Heart left ventricle (tissue), 16 donors: ENCODE results near the gene SLC43A2. TPM values are rescaled to one million over a fixed set of nuclear protein-coding genes. Genes with fewer than 3 reads are reported as not detected.
A peak's percentile ranks its signal among the peaks of the same experiment; 100 is the strongest.

Experiments used
- ATAC-seq, 4 donors: fragments of 200-7000 bp; cut with Tn5 transposase; one replicate each; pipeline ENCODE4 v1.9.1; 2020 to 2022; ENCODE audit warnings: moderate library complexity in 4 of 4, mild to moderate bottlenecking in 3 of 4, moderate number of reproducible peaks in 1 of 4
- DNase-seq, 5 donors: peaks; one replicate each; pipeline ENCODE4 v3.0.0-alpha.2; 2020
- H3K27ac ChIP-seq, 12 donors: fragments of 200-600 bp; sonication (generic) in 4 of 12; one replicate each; pipeline versions ENCODE4 v1.5.0 to v1.8.0; 2016 to 2022; ENCODE audit warnings: mild to moderate bottlenecking in 2 of 12
- H3K27me3 ChIP-seq, 9 donors: fragments of 200-600 bp; sonication (generic) in 2 of 9; one replicate each; pipeline versions ENCODE4 v1.5.1 to v1.8.0; 2016 to 2022; ENCODE audit warnings: mild to moderate bottlenecking in 3 of 9
- H3K36me3 ChIP-seq, 9 donors: fragments of 200-600 bp; sonication (generic) in 2 of 9; one replicate each; pipeline versions ENCODE4 v1.5.0 to v1.8.0; 2018 to 2022; ENCODE audit warnings: mild to moderate bottlenecking in 2 of 9
- H3K4me1 ChIP-seq, 12 donors: fragments of 200-600 bp; sonication (generic) in 4 of 12; one replicate each; pipeline versions ENCODE4 v1.5.0 to v1.8.0; 2016 to 2022; ENCODE audit warnings: mild to moderate bottlenecking in 3 of 12
- H3K4me3 ChIP-seq, 12 donors: fragments of 200-600 bp; sonication (generic) in 4 of 12; one replicate each; pipeline versions ENCODE4 v1.5.0 to v1.8.0; 2017 to 2022; ENCODE audit warnings: mild to moderate bottlenecking in 9 of 12, moderate library complexity in 4 of 12
- H3K9me3 ChIP-seq, 12 donors: fragments of 200-600 bp; sonication (generic) in 4 of 12; one replicate each; pipeline versions ENCODE4 v1.5.0 to v1.8.0; 2016 to 2022; ENCODE audit warnings: mild to moderate bottlenecking in 1 of 12
- CTCF ChIP-seq, 12 donors: fragments of 200-600 bp; sonication (generic) in 4 of 12; IDR thresholded peaks; one replicate each; pipeline versions ENCODE4 v1.5.0 to v1.8.0; 2018 to 2022; ENCODE audit warnings: antibody characterized with exemption in 12 of 12, mild to moderate bottlenecking in 5 of 12
- POLR2A ChIP-seq, 2 donors: fragments of 450-650 bp; IDR thresholded peaks; one replicate each; pipeline ENCODE4 v1.6.1; 2017; ENCODE audit warnings: antibody characterized with exemption in 2 of 2, mild to moderate bottlenecking in 2 of 2, moderate library complexity in 2 of 2
- WGBS, 4 donors: extraction: QIAGEN DNeasy Blood & Tissue Kit in 2 of 4; methylation state at CpG; one replicate each; pipeline versions ENCODE4 v1.1.5 to v1.1.7; 2013 to 2018; 5-methylcytosine and 5-hydroxymethylcytosine counted together
- intact Hi-C, 10 donors: fragments of 100-400 bp; cut with DNase I; formaldehyde crosslinking; loops; one replicate each; pipeline versions ENCODE4 v1.11.1 to v1.14.2; 2022
- polyA plus RNA-seq, 2 donors: library from polyadenylated mRNA; stranded (reverse); fragments of 200-250 nt; gene quantifications; one replicate each; pipeline ENCODE4 v1.2.3, GENCODE V29; 2013
- total RNA-seq, 9 donors: library from RNA; depleted of rRNA in 2 of 9; stranded (reverse); fragments of >200 nt in 2 of 9; fragmentation: NEBNext Ultra II Directional in 3 of 9; extraction: Animal tissue kit (Norgen Biotek cat#: 25700) in 3 of 9; gene quantifications; one replicate each; pipeline versions ENCODE4 v1.1.0 to v1.2.4, GENCODE V29; 2016 to 2023
- donor health status: ischemic (EF 13 %, LVEDD 7.1; RV severe dilation, severe dysfunction).
- donor health status: healthy with polysubstance abuse.
- donor health status: DM: no; HTN: yes; CAD: no.
- donor health status: DM: no; HTN: no; CAD: no.
- donor health status: ischemic (EF 25% LVEDD 6.9; RV normal size, moderate dysfunction).
- donor health status: ischemic (EF 25% LVEDD 5.7; RV mildly dilated, moderate dysfunction).
- donor health status: healthy.
- donor health status: DM: yes; HTN: yes; CAD: no.
- donor health status: ischemic (EF 35%, LVEDD 5.7; RV mildly dilated, moderate dysfunction).
- donor health status: nonischemic (EF 11% LVEDD 7.7; RV severe dilation, severe dysfunction).
- donor health status: DM: yes; HTN: yes; CAD: no.
- donor health status: PGD.
- donor health status: ischemic (EF 29% LVEDD 5.4; RV normal size, mild dysfunction).
- donor health status: nonischemic (EF 23%, LVEDD 6.1; RV moderate dilation, normal function).

Gene SLC43A2
- total and polyA plus RNA-seq, 11 donors = 1.4 to 29.1 (median 6.8) TPM

GRCh38 chr17:1648173-1648962, 19.7 kb upstream of the SLC43A2 start:
- H3K27ac ChIP-seq = peak overlapping the region; percentile 83 to 100 (median 96)
- peaks cover 10 to 49% (median 38%) of the 10 kb centered on the region in 9 donors for H3K36me3 ChIP-seq
- peak overlapping the region; percentile 32 to 99 (median 67) for H3K4me3 ChIP-seq
- H3K27me3 ChIP-seq = no peaks in the 10 kb centered on the region
- no peaks in the 10 kb centered on the region for H3K9me3 ChIP-seq
- 1 to 4% (median 3%) methylated on average over 20 to 54 of the region's 54 CpGs for WGBS, 4 donors
- ATAC-seq = peak; percentile 23 to 62 (median 55)
- H3K4me1 ChIP-seq = peaks cover 7 to 68% (median 55%) of the 10 kb centered on the region in 12 donors
- DNase-seq = peak; percentile 57 to 97 (median 75)
- TF ChIP-seq POLR2A (IDR thresholded peaks at IDR 0.05) (peak in 1 of 2 donors; percentile 19), CTCF (IDR thresholded peaks at IDR 0.05) (peak in 1 of 12 donors; percentile 69)
- intact Hi-C loops = loop anchor here in 8 of 10 donors (1.0 to 10.0 kb wide), 6 partner anchors 71 to 391 kb away; no protein-coding TSS in a partner anchor

DNA sequence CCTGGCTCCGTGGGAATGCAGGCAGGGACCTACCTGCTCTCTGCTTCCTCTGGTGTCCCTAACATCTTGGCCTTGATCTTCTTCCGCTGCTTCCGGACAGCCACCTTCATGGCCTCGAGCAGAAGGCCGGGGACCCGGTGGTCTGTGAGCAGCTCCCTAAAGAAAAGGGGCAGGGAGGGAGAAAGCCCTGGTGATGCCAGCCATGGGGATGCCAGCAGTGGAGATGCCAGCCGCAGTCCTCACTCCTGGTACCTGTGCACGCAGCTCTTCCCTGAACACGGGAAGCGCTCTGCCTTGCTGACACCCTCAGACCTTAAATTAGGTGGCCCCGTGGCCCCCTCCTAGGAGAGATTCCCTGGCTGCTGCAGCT, 19.2 kb upstream of the SLC43A2 start:
- Histone ChIP-seq H3K4me1 (peaks cover 7 to 70% (median 55%) of the 10 kb centered on the region in 12 donors), H3K4me3 (peak overlapping the region in 11 of 12 donors; percentile 32 to 99 (median 68)), H3K36me3 (peaks cover 4 to 43% (median 32%) of the 10 kb centered on the region in 9 donors), H3K27me3 (no peaks in the 10 kb centered on the region), H3K27ac (peak overlapping the region; percentile 83 to 100 (median 96)), H3K9me3 (no peaks in the 10 kb centered on the region)
- intact Hi-C loops = loop anchor here in 8 of 10 donors (1.0 to 10.0 kb wide), 6 partner anchors 70 to 390 kb away; no protein-coding TSS in a partner anchor
- TF ChIP-seq CTCF (IDR thresholded peaks at IDR 0.05) (no peak), POLR2A (IDR thresholded peaks at IDR 0.05) (no peak)
- WGBS, 4 donors = 52 to 76% (median 55%) methylated on average over 9 to 11 of the region's 11 CpGs
- ATAC-seq (no peak), DNase-seq (no peak)

DNA sequence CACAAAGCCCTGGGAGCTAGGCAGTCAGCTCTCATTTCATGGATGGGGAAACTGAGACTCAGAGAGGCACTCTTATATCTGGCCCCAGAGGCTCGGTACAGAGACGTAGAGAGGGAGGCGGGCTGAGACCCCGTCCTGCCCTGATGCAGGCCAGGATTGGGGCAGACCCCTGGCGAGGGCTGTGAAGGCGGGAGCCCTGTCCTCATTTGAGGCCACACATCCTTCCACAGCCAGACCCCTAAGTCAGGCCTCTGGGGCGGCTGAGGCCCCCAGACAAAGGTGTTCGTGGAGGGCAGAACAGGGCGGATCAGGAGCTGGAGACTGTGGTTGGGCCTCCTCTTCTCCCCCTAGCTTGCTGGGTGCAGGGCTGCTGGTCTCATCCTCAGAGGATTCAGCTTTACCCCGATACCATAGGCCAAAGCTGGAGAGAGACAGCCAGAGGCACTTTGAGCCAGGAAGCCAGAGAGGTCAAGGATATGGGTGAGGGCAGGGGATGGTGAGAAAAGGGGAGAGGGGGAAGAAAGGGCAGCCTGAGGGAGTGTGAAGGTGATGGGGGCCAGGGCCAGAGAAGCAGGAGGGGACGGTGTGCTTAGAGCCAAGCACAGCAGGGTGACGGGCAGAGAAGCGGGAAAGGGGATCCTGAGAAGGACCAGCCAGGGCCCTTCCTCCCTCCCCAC, 17.7 kb upstream of the SLC43A2 start:
- WGBS, 4 donors = 78 to 92% (median 86%) methylated on average over 13 of the region's 13 CpGs

More for the DNA sequence above, 17.7 kb upstream of the SLC43A2 start:
- peak in 2 of 5 donors; percentile 26 to 51 for DNase-seq
- Histone ChIP-seq H3K4me1 (peaks cover 7 to 70% (median 55%) of the 10 kb centered on the region in 12 donors), H3K27ac (peak overlapping the region; percentile 75 to 99 (median 87)), H3K27me3 (no peaks in the 10 kb centered on the region), H3K36me3 (peaks cover 0 to 28% (median 18%) of the 10 kb centered on the region in 9 donors), H3K4me3 (peak overlapping the region in 8 of 12 donors; percentile 51 to 73 (median 62)), H3K9me3 (no peaks in the 10 kb centered on the region)
- ATAC-seq = no peak
- intact Hi-C loops = loop anchor here in 8 of 10 donors (5.0 to 10.0 kb wide), 5 partner anchors 69 to 389 kb away; no protein-coding TSS in a partner anchor
- TF ChIP-seq POLR2A (IDR thresholded peaks at IDR 0.05) (no peak), CTCF (IDR thresholded peaks at IDR 0.05) (no peak)
